HEK293 (cell line): ENCODE results near the gene BICD2.

Experiments
- BCL11B ChIP-seq: fragments of 450-650 bp; formaldehyde crosslinking; IDR thresholded peaks from 2 replicates; pipeline ENCODE4 v1.5.1; 2016; ENCODE audit warnings: low read depth, missing biosample characterization, missing genetic modification characterization
- FEZF1 ChIP-seq: fragments of 450-650 bp; formaldehyde crosslinking; IDR thresholded peaks from 2 replicates; pipeline ENCODE4 v1.5.1; 2016; ENCODE audit warnings: missing biosample characterization, missing genetic modification characterization
- GLIS2 ChIP-seq: fragments of 450-650 bp; formaldehyde crosslinking; IDR thresholded peaks from 2 replicates; pipeline ENCODE4 v1.5.1; 2016; ENCODE audit warnings: missing biosample characterization, missing genetic modification characterization
- SCRT1 ChIP-seq: fragments of 450-650 bp; formaldehyde crosslinking; IDR thresholded peaks from 2 replicates; pipeline ENCODE4 v1.5.1; 2016; ENCODE audit warnings: missing biosample characterization, missing genetic modification characterization, borderline replicate concordance
- SP3 ChIP-seq: fragments of 450-650 bp; formaldehyde crosslinking; IDR thresholded peaks from 2 replicates; pipeline ENCODE4 v1.5.1; 2016; ENCODE audit warnings: missing biosample characterization, missing genetic modification characterization
- TRIM28 ChIP-seq: IDR thresholded peaks from 2 replicates; pipeline ENCODE4 v1.6.1; 2011; ENCODE audit warnings: low read length, control low read depth, borderline replicate concordance
- ZFP69B ChIP-seq: fragments of 450-650 bp; formaldehyde crosslinking; IDR thresholded peaks from 2 replicates; pipeline ENCODE4 v1.5.1; 2016; ENCODE audit warnings: missing biosample characterization, missing genetic modification characterization
- ZNF214 ChIP-seq: fragments of 450-650 bp; formaldehyde crosslinking; IDR thresholded peaks from 2 replicates; pipeline ENCODE4 v1.5.1; 2017; ENCODE audit warnings: missing biosample characterization, mild to moderate bottlenecking, missing genetic modification characterization, borderline replicate concordance
- ZNF521 ChIP-seq: fragments of 450-650 bp; formaldehyde crosslinking; IDR thresholded peaks from 2 replicates; pipeline ENCODE4 v1.5.1; 2017; ENCODE audit warnings: missing biosample characterization, mild to moderate bottlenecking, missing genetic modification characterization
- ZNF544 ChIP-seq: fragments of 450-650 bp; formaldehyde crosslinking; IDR thresholded peaks from 2 replicates; pipeline ENCODE4 v1.5.0; 2017; ENCODE audit warnings: missing biosample characterization, missing genetic modification characterization
- ZNF558 ChIP-seq: fragments of 450-650 bp; formaldehyde crosslinking; IDR thresholded peaks from 2 replicates; pipeline ENCODE4 v1.5.1; 2016; ENCODE audit warnings: missing biosample characterization, missing genetic modification characterization
- ZNF585B ChIP-seq: fragments of 450-650 bp; formaldehyde crosslinking; IDR thresholded peaks from 2 replicates; pipeline ENCODE4 v1.5.1; 2016; ENCODE audit warnings: missing biosample characterization, missing genetic modification characterization
- ZNF600 ChIP-seq: fragments of 450-650 bp; formaldehyde crosslinking; IDR thresholded peaks from 2 replicates; pipeline ENCODE4 v1.5.1; 2016; ENCODE audit warnings: missing biosample characterization, missing genetic modification characterization
- ZNF610 ChIP-seq: fragments of 450-650 bp; formaldehyde crosslinking; IDR thresholded peaks from 2 replicates; pipeline ENCODE4 v1.5.1; 2016; ENCODE audit warnings: missing biosample characterization, missing genetic modification characterization, borderline replicate concordance
- ZNF626 ChIP-seq: fragments of 450-650 bp; sonication (Bioruptor Pico); formaldehyde crosslinking; IDR thresholded peaks from 2 replicates; pipeline ENCODE4 v1.5.1; 2018; ENCODE audit warnings: missing biosample characterization, missing genetic modification characterization, inconsistent platforms
- ZNF629 ChIP-seq: fragments of 450-650 bp; formaldehyde crosslinking; IDR thresholded peaks from 2 replicates; pipeline ENCODE4 v1.5.1; 2017; ENCODE audit warnings: missing biosample characterization, missing genetic modification characterization
- ZNF670 ChIP-seq: fragments of 450-650 bp; formaldehyde crosslinking; IDR thresholded peaks from 2 replicates; pipeline ENCODE4 v1.5.1; 2016; ENCODE audit warnings: missing biosample characterization, missing genetic modification characterization, low read depth
- ZNF747 ChIP-seq: fragments of 450-650 bp; formaldehyde crosslinking; IDR thresholded peaks from 2 replicates; pipeline ENCODE4 v1.5.1; 2016; ENCODE audit warnings: missing biosample characterization, missing genetic modification characterization
- ZNF768 ChIP-seq: fragments of 450-650 bp; formaldehyde crosslinking; IDR thresholded peaks from 2 replicates; pipeline ENCODE4 v1.5.1; 2018; ENCODE audit warnings: missing biosample characterization, mild to moderate bottlenecking, missing genetic modification characterization
- ZSCAN23 ChIP-seq: fragments of 450-650 bp; formaldehyde crosslinking; IDR thresholded peaks from 2 replicates; pipeline ENCODE4 v1.5.1; 2016; ENCODE audit warnings: missing biosample characterization, missing genetic modification characterization
- ZSCAN30 ChIP-seq: fragments of 450-650 bp; IDR thresholded peaks from 2 replicates; pipeline ENCODE4 v1.5.1; 2018; ENCODE audit warnings: missing biosample characterization, mild to moderate bottlenecking, missing genetic modification characterization, moderate library complexity
- TF ChIP-seq, protein P1 (sequence below): fragments of 450-650 bp; formaldehyde crosslinking; IDR thresholded peaks from 2 replicates; pipeline ENCODE4 v1.5.1; 2016; ENCODE audit warnings: missing biosample characterization, missing genetic modification characterization
- TF ChIP-seq, protein P2 (sequence below): fragments of 450-650 bp; formaldehyde crosslinking; IDR thresholded peaks from 2 replicates; pipeline ENCODE4 v1.5.1; 2016; ENCODE audit warnings: missing biosample characterization, missing genetic modification characterization
- TF ChIP-seq, protein P3 (sequence below): fragments of 450-650 bp; formaldehyde crosslinking; IDR thresholded peaks from 2 replicates; pipeline ENCODE4 v1.5.1; 2016; ENCODE audit warnings: missing biosample characterization, missing genetic modification characterization
- TF ChIP-seq, protein P4 (sequence below): fragments of 450-650 bp; formaldehyde crosslinking; IDR thresholded peaks from 2 replicates; pipeline ENCODE4 v1.5.1; 2017; ENCODE audit warnings: missing biosample characterization, missing genetic modification characterization
- TF ChIP-seq, protein P5 (sequence below): fragments of 450-650 bp; formaldehyde crosslinking; IDR thresholded peaks from 2 replicates; pipeline ENCODE4 v1.5.1; 2017; ENCODE audit warnings: missing biosample characterization, missing genetic modification characterization
- TF ChIP-seq, protein P6 (sequence below): fragments of 450-650 bp; formaldehyde crosslinking; IDR thresholded peaks from 2 replicates; pipeline ENCODE4 v1.5.1; 2016; ENCODE audit warnings: missing biosample characterization, missing genetic modification characterization

BICD2 gene

DNA sequence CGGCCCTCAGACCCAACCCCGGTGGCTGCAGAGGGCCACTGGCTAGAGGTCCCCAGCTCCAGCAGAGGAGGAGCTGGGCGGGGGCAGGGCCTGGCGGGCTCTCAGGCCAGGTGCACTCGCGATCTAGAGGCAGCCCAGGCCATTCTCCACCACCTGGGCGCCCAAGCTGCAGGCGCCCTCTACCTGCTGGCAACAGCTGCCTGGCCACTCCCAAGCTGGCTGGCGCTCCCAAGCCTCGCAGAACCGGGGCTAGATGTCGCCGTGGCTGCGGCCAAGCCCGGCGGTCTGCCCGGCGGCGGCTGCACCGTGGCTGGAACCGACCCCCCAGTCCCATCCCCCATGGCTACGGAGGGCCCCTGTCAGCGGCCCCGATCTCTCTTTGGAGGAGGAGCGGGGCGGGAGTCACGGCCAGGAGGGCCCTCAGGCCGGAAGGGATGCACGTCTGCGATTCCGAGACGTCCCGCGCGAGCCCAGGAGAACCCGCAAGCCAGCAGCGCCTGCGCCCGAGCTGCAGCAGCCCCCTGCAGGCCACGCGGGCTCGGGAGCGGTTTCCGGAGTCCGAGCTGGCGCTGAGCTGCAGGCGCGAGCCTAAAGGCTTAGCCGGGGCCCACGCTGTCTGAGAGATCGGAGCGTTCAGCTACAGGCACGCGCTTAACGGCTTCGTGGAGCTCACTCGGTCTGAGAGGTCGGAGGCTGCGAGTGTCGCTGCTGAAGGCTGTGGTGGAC, 44.3 kb upstream of the BICD2 start (continued):
- TF ChIP-seq ZNF610 (tag by site-specific recombination) (peak; percentile 40; the same call in 1 of the 2 replicates), ZNF768 (tag by site-specific recombination) (no peak), ZNF214 (tag by site-specific recombination) (no peak), ZFP69B (tag by site-specific recombination) (peak; percentile 84), ZNF558 (tag by site-specific recombination) (no peak), ZNF521 (tag by site-specific recombination) (no peak), FEZF1 (tag by site-specific recombination) (no peak), BCL11B (tag by site-specific recombination) (peak; percentile 15; the same call in 1 of the 2 replicates), ZNF670 (tag by site-specific recombination) (no peak), ZNF544 (tag by site-specific recombination) (no peak), ZSCAN30 (tag by site-specific recombination) (peak; percentile 80; the same call in 1 of the 2 replicates), SP3 (tag by site-specific recombination) (0 out of 2 replicates have a peak, but pooled peaks have one; percentile 19), ZNF600 (peak; percentile 86), ZSCAN23 (tag by site-specific recombination) (no peak), ZNF747 (tag by site-specific recombination) (no peak), ZNF626 (tag by site-specific recombination) (no peak), TRIM28 (peak; percentile 39; the same call in 1 of the 2 replicates), SCRT1 (tag by site-specific recombination) (no peak), ZNF585B (tag by site-specific recombination) (no peak), GLIS2 (tag by site-specific recombination) (peak; percentile 70; the same call in 1 of the 2 replicates), ZNF629 (tag by site-specific recombination) (no peak)
- TF ChIP-seq, protein P1, sequence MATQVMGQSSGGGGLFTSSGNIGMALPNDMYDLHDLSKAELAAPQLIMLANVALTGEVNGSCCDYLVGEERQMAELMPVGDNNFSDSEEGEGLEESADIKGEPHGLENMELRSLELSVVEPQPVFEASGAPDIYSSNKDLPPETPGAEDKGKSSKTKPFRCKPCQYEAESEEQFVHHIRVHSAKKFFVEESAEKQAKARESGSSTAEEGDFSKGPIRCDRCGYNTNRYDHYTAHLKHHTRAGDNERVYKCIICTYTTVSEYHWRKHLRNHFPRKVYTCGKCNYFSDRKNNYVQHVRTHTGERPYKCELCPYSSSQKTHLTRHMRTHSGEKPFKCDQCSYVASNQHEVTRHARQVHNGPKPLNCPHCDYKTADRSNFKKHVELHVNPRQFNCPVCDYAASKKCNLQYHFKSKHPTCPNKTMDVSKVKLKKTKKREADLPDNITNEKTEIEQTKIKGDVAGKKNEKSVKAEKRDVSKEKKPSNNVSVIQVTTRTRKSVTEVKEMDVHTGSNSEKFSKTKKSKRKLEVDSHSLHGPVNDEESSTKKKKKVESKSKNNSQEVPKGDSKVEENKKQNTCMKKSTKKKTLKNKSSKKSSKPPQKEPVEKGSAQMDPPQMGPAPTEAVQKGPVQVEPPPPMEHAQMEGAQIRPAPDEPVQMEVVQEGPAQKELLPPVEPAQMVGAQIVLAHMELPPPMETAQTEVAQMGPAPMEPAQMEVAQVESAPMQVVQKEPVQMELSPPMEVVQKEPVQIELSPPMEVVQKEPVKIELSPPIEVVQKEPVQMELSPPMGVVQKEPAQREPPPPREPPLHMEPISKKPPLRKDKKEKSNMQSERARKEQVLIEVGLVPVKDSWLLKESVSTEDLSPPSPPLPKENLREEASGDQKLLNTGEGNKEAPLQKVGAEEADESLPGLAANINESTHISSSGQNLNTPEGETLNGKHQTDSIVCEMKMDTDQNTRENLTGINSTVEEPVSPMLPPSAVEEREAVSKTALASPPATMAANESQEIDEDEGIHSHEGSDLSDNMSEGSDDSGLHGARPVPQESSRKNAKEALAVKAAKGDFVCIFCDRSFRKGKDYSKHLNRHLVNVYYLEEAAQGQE, result no peak
- TF ChIP-seq, protein P2, sequence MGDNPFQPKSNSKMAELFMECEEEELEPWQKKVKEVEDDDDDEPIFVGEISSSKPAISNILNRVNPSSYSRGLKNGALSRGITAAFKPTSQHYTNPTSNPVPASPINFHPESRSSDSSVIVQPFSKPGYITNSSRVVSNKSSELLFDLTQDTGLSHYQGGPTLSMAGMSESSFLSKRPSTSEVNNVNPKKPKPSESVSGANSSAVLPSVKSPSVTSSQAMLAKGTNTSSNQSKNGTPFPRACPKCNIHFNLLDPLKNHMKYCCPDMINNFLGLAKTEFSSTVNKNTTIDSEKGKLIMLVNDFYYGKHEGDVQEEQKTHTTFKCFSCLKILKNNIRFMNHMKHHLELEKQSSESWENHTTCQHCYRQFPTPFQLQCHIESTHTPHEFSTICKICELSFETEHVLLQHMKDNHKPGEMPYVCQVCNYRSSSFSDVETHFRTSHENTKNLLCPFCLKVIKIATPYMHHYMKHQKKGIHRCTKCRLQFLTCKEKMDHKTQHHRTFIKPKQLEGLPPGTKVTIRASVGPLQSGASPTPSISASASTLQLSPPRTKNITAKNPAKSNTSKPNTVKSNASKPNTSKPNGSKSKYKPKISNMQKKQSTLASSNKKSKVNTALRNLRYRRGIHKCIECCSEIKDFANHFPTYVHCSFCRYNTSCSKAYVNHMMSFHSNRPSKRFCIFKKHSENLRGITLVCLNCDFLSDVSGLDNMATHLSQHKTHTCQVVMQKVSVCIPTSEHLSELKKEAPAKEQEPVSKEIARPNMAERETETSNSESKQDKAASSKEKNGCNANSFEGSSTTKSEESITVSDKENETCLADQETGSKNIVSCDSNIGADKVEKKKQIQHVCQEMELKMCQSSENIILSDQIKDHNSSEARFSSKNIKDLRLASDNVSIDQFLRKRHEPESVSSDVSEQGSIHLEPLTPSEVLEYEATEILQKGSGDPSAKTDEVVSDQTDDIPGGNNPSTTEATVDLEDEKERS (tag by site-specific recombination), result no peak
- TF ChIP-seq, protein P3, sequence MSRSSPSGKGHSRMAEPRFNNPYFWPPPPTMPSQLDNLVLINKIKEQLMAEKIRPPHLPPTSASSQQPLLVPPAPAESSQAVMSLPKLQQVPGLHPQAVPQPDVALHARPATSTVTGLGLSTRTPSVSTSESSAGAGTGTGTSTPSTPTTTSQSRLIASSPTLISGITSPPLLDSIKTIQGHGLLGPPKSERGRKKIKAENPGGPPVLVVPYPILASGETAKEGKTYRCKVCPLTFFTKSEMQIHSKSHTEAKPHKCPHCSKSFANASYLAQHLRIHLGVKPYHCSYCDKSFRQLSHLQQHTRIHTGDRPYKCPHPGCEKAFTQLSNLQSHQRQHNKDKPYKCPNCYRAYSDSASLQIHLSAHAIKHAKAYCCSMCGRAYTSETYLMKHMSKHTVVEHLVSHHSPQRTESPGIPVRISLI (tag by site-specific recombination), result no peak
- TF ChIP-seq, protein P4, sequence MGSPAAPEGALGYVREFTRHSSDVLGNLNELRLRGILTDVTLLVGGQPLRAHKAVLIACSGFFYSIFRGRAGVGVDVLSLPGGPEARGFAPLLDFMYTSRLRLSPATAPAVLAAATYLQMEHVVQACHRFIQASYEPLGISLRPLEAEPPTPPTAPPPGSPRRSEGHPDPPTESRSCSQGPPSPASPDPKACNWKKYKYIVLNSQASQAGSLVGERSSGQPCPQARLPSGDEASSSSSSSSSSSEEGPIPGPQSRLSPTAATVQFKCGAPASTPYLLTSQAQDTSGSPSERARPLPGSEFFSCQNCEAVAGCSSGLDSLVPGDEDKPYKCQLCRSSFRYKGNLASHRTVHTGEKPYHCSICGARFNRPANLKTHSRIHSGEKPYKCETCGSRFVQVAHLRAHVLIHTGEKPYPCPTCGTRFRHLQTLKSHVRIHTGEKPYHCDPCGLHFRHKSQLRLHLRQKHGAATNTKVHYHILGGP (tag by site-specific recombination), result no peak
- TF ChIP-seq, protein P5, sequence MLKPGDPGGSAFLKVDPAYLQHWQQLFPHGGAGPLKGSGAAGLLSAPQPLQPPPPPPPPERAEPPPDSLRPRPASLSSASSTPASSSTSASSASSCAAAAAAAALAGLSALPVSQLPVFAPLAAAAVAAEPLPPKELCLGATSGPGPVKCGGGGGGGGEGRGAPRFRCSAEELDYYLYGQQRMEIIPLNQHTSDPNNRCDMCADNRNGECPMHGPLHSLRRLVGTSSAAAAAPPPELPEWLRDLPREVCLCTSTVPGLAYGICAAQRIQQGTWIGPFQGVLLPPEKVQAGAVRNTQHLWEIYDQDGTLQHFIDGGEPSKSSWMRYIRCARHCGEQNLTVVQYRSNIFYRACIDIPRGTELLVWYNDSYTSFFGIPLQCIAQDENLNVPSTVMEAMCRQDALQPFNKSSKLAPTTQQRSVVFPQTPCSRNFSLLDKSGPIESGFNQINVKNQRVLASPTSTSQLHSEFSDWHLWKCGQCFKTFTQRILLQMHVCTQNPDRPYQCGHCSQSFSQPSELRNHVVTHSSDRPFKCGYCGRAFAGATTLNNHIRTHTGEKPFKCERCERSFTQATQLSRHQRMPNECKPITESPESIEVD, result no peak
- TF ChIP-seq, protein P6, sequence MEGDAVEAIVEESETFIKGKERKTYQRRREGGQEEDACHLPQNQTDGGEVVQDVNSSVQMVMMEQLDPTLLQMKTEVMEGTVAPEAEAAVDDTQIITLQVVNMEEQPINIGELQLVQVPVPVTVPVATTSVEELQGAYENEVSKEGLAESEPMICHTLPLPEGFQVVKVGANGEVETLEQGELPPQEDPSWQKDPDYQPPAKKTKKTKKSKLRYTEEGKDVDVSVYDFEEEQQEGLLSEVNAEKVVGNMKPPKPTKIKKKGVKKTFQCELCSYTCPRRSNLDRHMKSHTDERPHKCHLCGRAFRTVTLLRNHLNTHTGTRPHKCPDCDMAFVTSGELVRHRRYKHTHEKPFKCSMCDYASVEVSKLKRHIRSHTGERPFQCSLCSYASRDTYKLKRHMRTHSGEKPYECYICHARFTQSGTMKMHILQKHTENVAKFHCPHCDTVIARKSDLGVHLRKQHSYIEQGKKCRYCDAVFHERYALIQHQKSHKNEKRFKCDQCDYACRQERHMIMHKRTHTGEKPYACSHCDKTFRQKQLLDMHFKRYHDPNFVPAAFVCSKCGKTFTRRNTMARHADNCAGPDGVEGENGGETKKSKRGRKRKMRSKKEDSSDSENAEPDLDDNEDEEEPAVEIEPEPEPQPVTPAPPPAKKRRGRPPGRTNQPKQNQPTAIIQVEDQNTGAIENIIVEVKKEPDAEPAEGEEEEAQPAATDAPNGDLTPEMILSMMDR (tag by site-specific recombination), result 0 out of 2 replicates have a peak, but pooled peaks have one; percentile 56
